ENCODE data around the gene NSF.
"Not testable (repeated sequence)": the region's sequence is repeated elsewhere in the genome, so short reads cannot be mapped to it uniquely, and the experiment has no call there.

NSF gene

GRCh38 chr17:46624726-46625125 lies 34.3 kb downstream of the NSF start:
- not testable (repeated sequence) for DNase-seq (ENCODE audit: low read depth); H3K4me3 ChIP-seq (ENCODE audit: low read length)

- not testable (repeated sequence) for DNase-seq (ENCODE audit: low read depth); H3K4me3 ChIP-seq (ENCODE audit: low read length)
Observed at GRCh38 chr17:46627452-46627851, 37.0 kb downstream of the NSF start.

GRCh38 chr17:46628753-46629436 lies 38.4 kb downstream of the NSF start:
- DNase-seq (ENCODE audit: low read depth); H3K4me3 ChIP-seq (ENCODE audit: low read length): not testable (repeated sequence)

GRCh38 chr17:46632146-46632545 lies 41.7 kb downstream of the NSF start:
- not testable (repeated sequence) for DNase-seq (ENCODE audit: low read depth); H3K4me3 ChIP-seq (ENCODE audit: low read length)

GRCh38 chr17:46634844-46635243 lies 44.4 kb downstream of the NSF start:
- not testable (repeated sequence) for DNase-seq (ENCODE audit: low read depth); H3K4me3 ChIP-seq (ENCODE audit: low read length)

- H3K4me3 ChIP-seq (ENCODE audit: low read length); DNase-seq (ENCODE audit: low read depth): not testable (repeated sequence)
Observed at GRCh38 chr17:46641861-46642656, 51.6 kb downstream of the NSF start.

- DNase-seq (ENCODE audit: low read depth); H3K4me3 ChIP-seq (ENCODE audit: low read length): not testable (repeated sequence)
Observed at GRCh38 chr17:46647251-46647650, 56.8 kb downstream of the NSF start.

GRCh38 chr17:46647688-46648278 lies 57.3 kb downstream of the NSF start:
- DNase-seq (ENCODE audit: low read depth); H3K4me3 ChIP-seq (ENCODE audit: low read length): not testable (repeated sequence)

GRCh38 chr17:46649246-46649645 lies 58.8 kb downstream of the NSF start:
- not testable (repeated sequence) for DNase-seq (ENCODE audit: low read depth); H3K4me3 ChIP-seq (ENCODE audit: low read length)

GRCh38 chr17:46652024-46652643 lies 61.7 kb downstream of the NSF start:
- H3K4me3 ChIP-seq (ENCODE audit: low read length); DNase-seq (ENCODE audit: low read depth): not testable (repeated sequence)

GRCh38 chr17:46658235-46658634 lies 67.8 kb downstream of the NSF start:
- not testable (repeated sequence) for H3K4me3 ChIP-seq (ENCODE audit: low read length); DNase-seq (ENCODE audit: low read depth)

GRCh38 chr17:46659702-46660101 lies 69.2 kb downstream of the NSF start:
- not testable (repeated sequence) for H3K4me3 ChIP-seq (ENCODE audit: low read length); DNase-seq (ENCODE audit: low read depth)

- not testable (repeated sequence) for DNase-seq (ENCODE audit: low read depth); H3K4me3 ChIP-seq (ENCODE audit: low read length)
Observed at GRCh38 chr17:46663123-46663522, 72.7 kb downstream of the NSF start.

- DNase-seq (ENCODE audit: low read depth); H3K4me3 ChIP-seq (ENCODE audit: low read length): not testable (repeated sequence)
Observed at GRCh38 chr17:46663552-46663951, 73.1 kb downstream of the NSF start.

- not testable (repeated sequence) for H3K4me3 ChIP-seq (ENCODE audit: low read length); DNase-seq (ENCODE audit: low read depth)
Observed at GRCh38 chr17:46665969-46666368, 75.5 kb downstream of the NSF start.

GRCh38 chr17:46670789-46671188 lies 80.3 kb downstream of the NSF start:
- not testable (repeated sequence) for H3K4me3 ChIP-seq (ENCODE audit: low read length); DNase-seq (ENCODE audit: low read depth)

GRCh38 chr17:46672777-46673176 lies 82.3 kb downstream of the NSF start:
- not testable (repeated sequence) for DNase-seq (ENCODE audit: low read depth); H3K4me3 ChIP-seq (ENCODE audit: low read length)

- not testable (repeated sequence) for DNase-seq (ENCODE audit: low read depth); H3K4me3 ChIP-seq (ENCODE audit: low read length)
Observed at GRCh38 chr17:46677819-46678218, 87.3 kb downstream of the NSF start.

- H3K4me3 ChIP-seq (ENCODE audit: low read length); DNase-seq (ENCODE audit: low read depth): not testable (repeated sequence)
Observed at GRCh38 chr17:46683653-46684052, 93.2 kb downstream of the NSF start.

GRCh38 chr17:46685284-46685683 lies 94.8 kb downstream of the NSF start:
- H3K4me3 ChIP-seq (ENCODE audit: low read length); DNase-seq (ENCODE audit: low read depth): not testable (repeated sequence)
